Activated B cell treated with CpG ODN at 0.5 μM for 24 hours (primary cell): Measurements from ENCODE around the gene PAK4. TPM values are rescaled to one million over a fixed set of nuclear protein-coding genes. Genes with fewer than 3 reads are reported as not detected.

Experiments
- ATAC-seq: fragments of 200-7000 bp; cut with Tn5 transposase; one replicate; pipeline ENCODE4 v1.10.0; 2021; ENCODE audit warnings: low read depth, mild to moderate bottlenecking, moderate library complexity
- CTCF ChIA-PET: fragments of 350-600 bp; sonication (Branson Sonifier 250); formaldehyde crosslinking; loops from one replicate; lab custom pipeline; 2021; ENCODE audit warnings: antibody characterized with exemption; lab: Charles Lee
- POLR2A ChIA-PET: fragments of 350-600 bp; sonication (Branson Sonifier 250); formaldehyde crosslinking; loops from one replicate; lab custom pipeline; 2021; ENCODE audit warnings: antibody characterized with exemption; lab: Charles Lee
- DNase-seq: peaks from one replicate; pipeline ENCODE4 v3.0.0; 2022
- H3K27ac Mint-ChIP-seq: one replicate; pipeline ENCODE4 v1.8.0; 2020; ENCODE audit warnings: mixed read lengths
- H3K27me3 Mint-ChIP-seq: one replicate; pipeline ENCODE4 v1.8.0; 2021; ENCODE audit warnings: mixed read lengths
- H3K36me3 Mint-ChIP-seq: one replicate; pipeline ENCODE4 v1.8.0; 2021; ENCODE audit warnings: low read depth, mixed read lengths
- H3K4me1 Mint-ChIP-seq: one replicate; pipeline ENCODE4 v1.8.0; 2021; ENCODE audit warnings: mixed read lengths
- H3K4me3 Mint-ChIP-seq: one replicate; pipeline ENCODE4 v1.8.0; 2020; ENCODE audit warnings: mild to moderate bottlenecking, mixed read lengths
- H3K9me3 Mint-ChIP-seq: one replicate; pipeline ENCODE4 v1.8.0; 2020; ENCODE audit warnings: mixed read lengths
- CTCF ChIP-seq: fragments of 200-600 bp; IDR thresholded peaks from one replicate; pipeline ENCODE4 v1.8.0; 2022; ENCODE audit warnings: antibody characterized with exemption, mild to moderate bottlenecking
- intact Hi-C: fragments of 100-400 bp; cut with micrococcal nuclease; formaldehyde crosslinking; loops from one replicate; pipeline ENCODE4 v1.15.1; 2024
- total RNA-seq: library from RNA; stranded (reverse); gene quantifications from 2 replicates; pipeline ENCODE4 v1.2.3, GENCODE V29; 2022

Gene PAK4
- total RNA-seq, 1 donor from 2014 or later, result 14.2 TPM

GRCh38 chr19:39165857-39166256 is 40.3 kb downstream of the PAK4 start:
- no peak for DNase-seq
- no peak for ATAC-seq
- Mint-ChIP-seq H3K27ac (no peak overlapping the region), H3K4me1 (peaks cover 2% of the 10 kb centered on the region), H3K4me3 (no peak overlapping the region), H3K9me3 (no peaks in the 10 kb centered on the region), H3K36me3 (peaks cover 14% of the 10 kb centered on the region), H3K27me3 (no peaks in the 10 kb centered on the region)
- intact Hi-C loops, result no loop called here
- ChIA-PET POLR2A (no interaction called here), CTCF (no interaction called here)
- TF ChIP-seq CTCF, result no peak

- H3K4me1 Mint-ChIP-seq, result peaks cover 2% of the 10 kb centered on the region
- no peaks in the 10 kb centered on the region for H3K9me3 Mint-ChIP-seq
- POLR2A ChIA-PET, result no interaction called here
- no peak overlapping the region for H3K27ac Mint-ChIP-seq
- peaks cover 21% of the 10 kb centered on the region for H3K36me3 Mint-ChIP-seq
- DNase-seq (no peak), ATAC-seq (no peak)
- TF ChIP-seq CTCF, result no peak
- no peaks in the 10 kb centered on the region for H3K27me3 Mint-ChIP-seq
- intact Hi-C loops, result no loop called here
- CTCF ChIA-PET, result no interaction called here
- H3K4me3 Mint-ChIP-seq, result no peak overlapping the region
These were observed 41.2 kb downstream of the PAK4 start for GRCh38 chr19:39166571-39167391.

GRCh38 chr19:39167461-39168257 is 42.1 kb downstream of the PAK4 start:
- H3K27ac Mint-ChIP-seq, result no peak overlapping the region
- no peak overlapping the region for H3K4me3 Mint-ChIP-seq
- DNase-seq (no peak), ATAC-seq (no peak)
- ChIA-PET POLR2A (interaction anchor here (0.6 kb wide), 1 partner anchor 48 kb away, joined by 5 read pairs; no protein-coding TSS in a partner anchor), CTCF (no interaction called here)
- intact Hi-C loops, result no loop called here
- no peaks in the 10 kb centered on the region for H3K27me3 Mint-ChIP-seq
- peaks cover 26% of the 10 kb centered on the region for H3K36me3 Mint-ChIP-seq
- no peak for TF ChIP-seq CTCF
- H3K4me1 Mint-ChIP-seq, result no peaks in the 10 kb centered on the region
- no peaks in the 10 kb centered on the region for H3K9me3 Mint-ChIP-seq

GRCh38 chr19:39168258-39169142 is 42.9 kb downstream of the PAK4 start:
- DNase-seq (no peak), ATAC-seq (no peak)
- no peak for TF ChIP-seq CTCF
- H3K9me3 Mint-ChIP-seq, result no peaks in the 10 kb centered on the region
- POLR2A ChIA-PET, result no interaction called here
- CTCF ChIA-PET, result no interaction called here
- no peaks in the 10 kb centered on the region for H3K27me3 Mint-ChIP-seq
- no peak overlapping the region for H3K27ac Mint-ChIP-seq
- intact Hi-C loops, result no loop called here
- no peak overlapping the region for H3K4me3 Mint-ChIP-seq
- peaks cover 29% of the 10 kb centered on the region for H3K36me3 Mint-ChIP-seq
- H3K4me1 Mint-ChIP-seq, result no peaks in the 10 kb centered on the region
